NCI-H446 (cell line): Measurements from ENCODE around the gene IRAK1.

Experiments
- DNase-seq, 2 experiments: peaks; one replicate each; lab custom pipeline; 2025; lab: John Stamatoyannopoulos, UW

Gene IRAK1

GRCh38 chrX:154019061-154019621 is 561 bp downstream of the IRAK1 start:
- DNase-seq = no peak

- DNase-seq = no peak
Observed at GRCh38 chrX:154018518-154019060, 1.1 kb downstream of the IRAK1 start.

- no peak for DNase-seq
Observed at GRCh38 chrX:154017766-154018517, 1.8 kb downstream of the IRAK1 start.

GRCh38 chrX:154016366-154017076 is 3.2 kb downstream of the IRAK1 start:
- no peak for DNase-seq

- DNase-seq = no peak
Observed at GRCh38 chrX:154015581-154016264, 4.0 kb downstream of the IRAK1 start.

- DNase-seq = no peak
Observed at GRCh38 chrX:154014429-154015380, 5.0 kb downstream of the IRAK1 start.

- DNase-seq = peak in 1 of 2 experiments; percentile 26
Observed at GRCh38 chrX:154013614-154014360, 5.9 kb downstream of the IRAK1 start.

- DNase-seq = no peak
Observed at GRCh38 chrX:154013001-154013421, 6.7 kb downstream of the IRAK1 start.

- no peak for DNase-seq
Observed at GRCh38 chrX:154012336-154012991, 7.2 kb downstream of the IRAK1 start.

- no peak for DNase-seq
Observed at GRCh38 chrX:154011376-154012335, 8.0 kb downstream of the IRAK1 start.

- no peak for DNase-seq
Observed at GRCh38 chrX:154010330-154011087, 9.2 kb downstream of the IRAK1 start.

GRCh38 chrX:154008521-154008920 is 11.2 kb downstream of the IRAK1 start:
- no peak for DNase-seq

- no peak for DNase-seq
Observed at GRCh38 chrX:154006947-154007346, 12.8 kb downstream of the IRAK1 start.

GRCh38 chrX:154004315-154004714 is 15.4 kb downstream of the IRAK1 start:
- DNase-seq = no peak

- DNase-seq = peak in 1 of 2 experiments; percentile 3
Observed at GRCh38 chrX:154002215-154002719, 17.4 kb downstream of the IRAK1 start.

GRCh38 chrX:154000051-154000450 is 19.7 kb downstream of the IRAK1 start:
- no peak for DNase-seq

GRCh38 chrX:153999359-154000037 is 20.2 kb downstream of the IRAK1 start:
- no peak for DNase-seq
